ENCODE measurements around the gene TMC7. TPM values are rescaled to one million over a fixed set of nuclear protein-coding genes. Genes with fewer than 3 reads are reported as not detected.
"Not testable (repeated sequence)": the region's sequence is repeated elsewhere in the genome, so short reads cannot be mapped to it uniquely, and the experiment has no call there.

Gene TMC7
- total and polyA plus RNA-seq, 12 donors = 0.10 to 1.4 (median 0.35) TPM; not detected in 1

GRCh38 chr16:18984435-18985005 is 786 bp downstream of the TMC7 start:
- peak overlapping the region in 1 of 4 donors; percentile 56 for H3K4me3 ChIP-seq
- H3K36me3 ChIP-seq (replicated peaks in 1 of 2) = no peaks in the 10 kb centered on the region
- peaks cover 21% of the 10 kb centered on the region for H3K27me3 ChIP-seq
- H3K9me3 ChIP-seq (replicated peaks in 1 of 3) = no peaks in the 10 kb centered on the region
- intact Hi-C loops (cut with DNase I) = loop anchor here in 1 of 2 donors (10.0 kb wide), 1 partner anchor 90 kb away; no protein-coding TSS in a partner anchor
- DNase-seq = no peak
- no peak for TF ChIP-seq CTCF (IDR thresholded peaks at IDR 0.05)
- no peak for TF ChIP-seq POLR2A (IDR thresholded peaks at IDR 0.05)
- no peak overlapping the region for H3K27ac ChIP-seq
- 76 to 84% (median 79%) methylated on average over 11 of the region's 11 CpGs for WGBS, 4 donors
- peaks cover 6 to 9% of the 10 kb centered on the region in 2 donors for H3K4me1 ChIP-seq (replicated peaks in 1 of 2)

GRCh38 chr16:18985256-18985655 is 1.5 kb downstream of the TMC7 start:
- H3K36me3 ChIP-seq (replicated peaks in 1 of 2); H3K4me1 ChIP-seq (replicated peaks in 1 of 2); H3K4me3 ChIP-seq; H3K27ac ChIP-seq; DNase-seq; H3K9me3 ChIP-seq (replicated peaks in 1 of 3): not testable (repeated sequence)
- H3K27me3 ChIP-seq = peaks cover 21% of the 10 kb centered on the region
- 69 to 97% (median 91%) methylated on average over 1 of the region's 1 CpG for WGBS, 4 donors
- intact Hi-C loops (cut with DNase I) = loop anchor here in 1 of 2 donors (10.0 kb wide), 1 partner anchor 90 kb away; no protein-coding TSS in a partner anchor

DNA sequence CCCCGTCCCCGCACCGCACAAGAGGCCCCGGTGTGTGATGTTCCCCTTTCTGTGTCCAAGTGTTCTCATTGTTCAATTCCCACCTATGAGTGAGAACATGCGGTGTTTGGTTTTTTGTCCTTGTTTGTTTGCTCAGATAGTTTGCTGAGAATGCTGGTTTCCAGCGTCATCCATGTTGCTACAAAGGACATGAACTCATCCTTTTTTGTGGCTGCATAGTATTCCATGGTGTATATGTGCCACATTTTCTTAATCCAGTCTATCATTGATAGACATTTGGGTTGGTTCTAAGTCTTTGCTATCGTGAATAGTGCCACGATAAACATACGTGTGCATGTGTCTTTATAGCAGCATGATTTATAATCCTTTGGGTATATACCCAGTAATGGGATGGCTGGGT is 8.0 kb downstream of the TMC7 start:
- H3K27ac ChIP-seq; H3K4me1 ChIP-seq (replicated peaks in 1 of 2); H3K36me3 ChIP-seq (replicated peaks in 1 of 2); intact Hi-C loops (cut with DNase I); H3K9me3 ChIP-seq (replicated peaks in 1 of 3); H3K27me3 ChIP-seq; H3K4me3 ChIP-seq; DNase-seq: not testable (repeated sequence)
- 89 to 95% (median 93%) methylated on average over 9 of the region's 9 CpGs for WGBS, 4 donors

DNA sequence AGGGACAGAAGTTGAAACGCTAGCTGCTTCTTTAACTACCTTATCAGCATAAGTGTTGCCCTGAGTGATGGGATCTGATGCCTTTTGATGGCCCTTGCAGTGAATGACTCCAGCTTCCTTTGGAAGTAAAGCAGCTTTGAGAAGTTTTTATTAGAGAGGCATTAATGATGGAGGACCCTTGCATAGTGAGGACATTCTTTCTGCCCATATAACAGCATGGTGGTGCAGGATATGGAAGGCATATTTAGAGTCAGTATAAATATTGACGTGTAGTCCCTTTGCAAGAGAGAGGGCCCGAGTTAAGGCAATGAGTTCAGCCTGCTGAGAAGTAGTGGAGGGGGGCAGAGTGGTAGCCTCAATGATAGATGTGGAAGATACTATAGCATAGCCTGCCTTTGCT is 9.8 kb downstream of the TMC7 start:
- DNase-seq; H3K4me3 ChIP-seq; H3K4me1 ChIP-seq (replicated peaks in 1 of 2); H3K9me3 ChIP-seq (replicated peaks in 1 of 3); intact Hi-C loops (cut with DNase I); H3K27ac ChIP-seq; H3K36me3 ChIP-seq (replicated peaks in 1 of 2); H3K27me3 ChIP-seq: not testable (repeated sequence)
- 66 to 88% (median 79%) methylated on average over 3 of the region's 3 CpGs for WGBS, 4 donors

DNA sequence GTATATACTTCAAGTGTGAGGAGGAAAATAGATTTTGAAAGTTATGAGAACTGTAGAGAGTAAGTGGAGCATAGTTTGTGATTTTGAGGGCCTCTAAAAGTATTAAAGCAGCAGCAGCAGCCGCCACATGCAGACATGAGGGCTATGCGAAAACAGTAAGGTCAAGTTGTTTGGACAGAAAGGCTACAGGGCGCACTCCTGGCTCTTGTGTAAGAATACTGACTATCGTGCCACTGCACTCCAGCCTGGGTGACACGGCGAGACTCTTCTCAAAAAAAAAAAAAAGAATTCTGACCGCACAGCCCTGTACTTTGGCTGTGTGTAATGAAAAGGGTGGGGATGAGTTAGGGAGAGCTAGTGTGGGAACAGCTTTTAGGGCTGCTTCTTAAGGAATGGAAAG is 10.4 kb downstream of the TMC7 start:
- DNase-seq; H3K9me3 ChIP-seq (replicated peaks in 1 of 3); H3K36me3 ChIP-seq (replicated peaks in 1 of 2); H3K27me3 ChIP-seq; H3K27ac ChIP-seq; intact Hi-C loops (cut with DNase I); H3K4me1 ChIP-seq (replicated peaks in 1 of 2); H3K4me3 ChIP-seq: not testable (repeated sequence)
- WGBS, 4 donors = 72 to 81% (median 75%) methylated on average over 7 of the region's 7 CpGs

GRCh38 chr16:18995406-18995805 is 11.7 kb downstream of the TMC7 start:
- intact Hi-C loops (cut with DNase I); H3K36me3 ChIP-seq (replicated peaks in 1 of 2); H3K27ac ChIP-seq; H3K9me3 ChIP-seq (replicated peaks in 1 of 3); H3K4me1 ChIP-seq (replicated peaks in 1 of 2); H3K4me3 ChIP-seq; DNase-seq; H3K27me3 ChIP-seq: not testable (repeated sequence)
- WGBS, 4 donors = 74 to 85% (median 82%) methylated on average over 10 to 12 of the region's 12 CpGs

GRCh38 chr16:18996536-18996935 is 12.8 kb downstream of the TMC7 start:
- H3K27ac ChIP-seq; H3K27me3 ChIP-seq; H3K36me3 ChIP-seq (replicated peaks in 1 of 2); H3K4me3 ChIP-seq; H3K4me1 ChIP-seq (replicated peaks in 1 of 2); DNase-seq; intact Hi-C loops (cut with DNase I); H3K9me3 ChIP-seq (replicated peaks in 1 of 3): not testable (repeated sequence)
- 82 to 86% (median 84%) methylated on average over 9 of the region's 9 CpGs for WGBS, 4 donors

- intact Hi-C loops (cut with DNase I); H3K27ac ChIP-seq; H3K27me3 ChIP-seq; H3K4me1 ChIP-seq (replicated peaks in 1 of 2); H3K9me3 ChIP-seq (replicated peaks in 1 of 3); H3K4me3 ChIP-seq; DNase-seq; H3K36me3 ChIP-seq (replicated peaks in 1 of 2): not testable (repeated sequence)
- WGBS, 4 donors = 86 to 97% (median 93%) methylated on average over 8 to 9 of the region's 9 CpGs
These were observed 13.3 kb downstream of the TMC7 start for GRCh38 chr16:18997001-18997400.
